ENCODE data around the gene MT1M. TPM values are rescaled to one million over a fixed set of nuclear protein-coding genes. Genes with fewer than 3 reads are reported as not detected.
A peak's percentile ranks its signal among the peaks of the same experiment; 100 is the strongest.

The MT1M gene
- total and polyA plus RNA-seq, 2 of the 8 experiments (the other 6 are each of a cell fraction or from before 2014, with no cell fraction given): 2.1 TPM; not detected in 1

DNA sequence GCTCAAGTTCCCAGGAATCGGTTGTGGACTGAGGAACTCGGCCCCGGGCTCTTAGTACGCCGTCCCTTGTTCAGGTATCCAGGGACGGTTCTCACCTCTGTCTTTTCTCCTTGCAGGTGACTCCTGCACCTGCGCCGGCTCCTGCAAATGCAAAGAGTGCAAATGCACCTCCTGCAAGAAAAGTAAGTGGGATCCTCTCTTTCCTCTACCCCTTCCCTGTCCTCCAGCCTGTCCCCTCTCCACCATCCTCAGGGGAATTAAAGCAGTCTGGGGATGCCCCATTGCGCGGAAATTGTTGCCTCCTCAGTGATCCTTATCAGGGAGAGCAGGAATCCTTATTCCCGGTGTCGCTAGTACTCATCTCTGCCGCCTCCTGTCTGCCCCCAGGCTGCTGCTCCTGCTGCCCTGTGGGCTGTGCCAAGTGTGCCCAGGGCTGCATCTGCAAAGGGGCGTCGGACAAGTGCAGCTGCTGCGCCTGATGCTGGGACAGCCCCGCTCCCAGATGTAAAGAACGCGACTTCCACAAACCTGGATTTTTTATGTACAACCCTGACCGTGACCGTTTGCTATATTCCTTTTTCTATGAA, 23.5 kb upstream of the MT1M start (continued):
- TF ChIP-seq FOSL1 (IDR thresholded peaks at IDR 0.05; ENCODE audit: insufficient read depth, low read depth, low read length): no peak
- no peak for TF ChIP-seq GTF2F1 (IDR thresholded peaks at IDR 0.05; ENCODE audit: borderline replicate concordance, low read depth, low read length)
- no peak for TF ChIP-seq POLR2A (IDR thresholded peaks at IDR 0.05; ENCODE audit: control extremely low read depth in 1 of 2, low read depth in 2 of 2, low read length in 2 of 2)
- peak; percentile 81; the same call in 1 of the 2 replicates for TF ChIP-seq SUZ12 (IDR thresholded peaks at IDR 0.05; ENCODE audit: low read length)
- TF ChIP-seq, protein P1, sequence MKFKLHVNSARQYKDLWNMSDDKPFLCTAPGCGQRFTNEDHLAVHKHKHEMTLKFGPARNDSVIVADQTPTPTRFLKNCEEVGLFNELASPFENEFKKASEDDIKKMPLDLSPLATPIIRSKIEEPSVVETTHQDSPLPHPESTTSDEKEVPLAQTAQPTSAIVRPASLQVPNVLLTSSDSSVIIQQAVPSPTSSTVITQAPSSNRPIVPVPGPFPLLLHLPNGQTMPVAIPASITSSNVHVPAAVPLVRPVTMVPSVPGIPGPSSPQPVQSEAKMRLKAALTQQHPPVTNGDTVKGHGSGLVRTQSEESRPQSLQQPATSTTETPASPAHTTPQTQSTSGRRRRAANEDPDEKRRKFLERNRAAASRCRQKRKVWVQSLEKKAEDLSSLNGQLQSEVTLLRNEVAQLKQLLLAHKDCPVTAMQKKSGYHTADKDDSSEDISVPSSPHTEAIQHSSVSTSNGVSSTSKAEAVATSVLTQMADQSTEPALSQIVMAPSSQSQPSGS (IDR thresholded peaks at IDR 0.05; ENCODE audit: low read length): no peak
- TF ChIP-seq BCL11A (IDR thresholded peaks at IDR 0.05; ENCODE audit: low read depth in 2 of 2, low read length in 2 of 2): no peak
- TF ChIP-seq SP1 (IDR thresholded peaks at IDR 0.05; ENCODE audit: low read depth, low read length): no peak; the same call in 1 of the 2 replicates
- no peak for TF ChIP-seq KDM5A (IDR thresholded peaks at IDR 0.05; ENCODE audit: low read length)
- no peak for TF ChIP-seq NRF1 (IDR thresholded peaks at IDR 0.05; ENCODE audit: low read depth, low read length)
- TF ChIP-seq TEAD4 (IDR thresholded peaks at IDR 0.05; ENCODE audit: low read depth, low read length): no peak
- peak in 1 of 2 experiments; percentile 39; a peak in 1 of 4 replicates for TF ChIP-seq SIN3A (conservative IDR thresholded peaks at IDR 0.05 in 1 of 2, IDR thresholded peaks at IDR 0.05 in 1 of 2; ENCODE audit: low read depth in 1 of 2, low read length in 2 of 2)
- peak; percentile 82 for TF ChIP-seq EZH2 (IDR thresholded peaks at IDR 0.05; ENCODE audit: low read depth, low read length, severe bottlenecking)
- TF ChIP-seq RFX5 (IDR thresholded peaks at IDR 0.05; ENCODE audit: borderline replicate concordance, low read depth, low read length): no peak
- TF ChIP-seq RBBP5 (IDR thresholded peaks at IDR 0.05; ENCODE audit: borderline replicate concordance, low read depth, low read length): no peak
- TF ChIP-seq SP4 (IDR thresholded peaks at IDR 0.05; ENCODE audit: low read length): no peak
- TF ChIP-seq JUN (IDR thresholded peaks at IDR 0.05; ENCODE audit: low read depth, low read length): no peak

Measured in H1 (cell line).